SK-N-SH (cell line): Measurements from ENCODE around the gene PRKCA. TPM values are rescaled to one million over a fixed set of nuclear protein-coding genes. Genes with fewer than 3 reads are reported as not detected.

Experiments
- CTCF ChIA-PET: fragments of 300-600, 350-600 bp; formaldehyde crosslinking; extraction: SDS; loops from one replicate; lab custom pipeline; 2021; lab: Yijun Ruan, JAX
- POLR2A ChIA-PET: fragments of 350-600 bp; sonication (Branson Sonifier 250); formaldehyde crosslinking; extraction: SDS; loops from one replicate; lab custom pipeline; 2020; ENCODE audit warnings: antibody characterized with exemption, inconsistent platforms; lab: Yijun Ruan, JAX
- DNase-seq: peaks from one replicate; pipeline ENCODE4 v3.0.0; 2012
- H2AFZ ChIP-seq: fragments of 200-600 bp; sonication (generic); 2 replicates; pipeline ENCODE4 v1.8.1; 2016; ENCODE audit warnings: antibody characterized with exemption, mild to moderate bottlenecking, low read depth
- H3F3A ChIP-seq: fragments of 200-600 bp; sonication (generic); replicated peaks from 2 replicates; pipeline ENCODE3; 2016; ENCODE audit warnings: antibody characterized with exemption, mild to moderate bottlenecking; ENCODE audit not compliant: insufficient read depth
- H3K27ac ChIP-seq, 2 experiments: fragments of 200-500 bp in 1 of 2; fragments of 200-600 bp in 1 of 2; sonication (Bioruptor generic) in 1 of 2; sonication (generic), shearing (Covaris generic) in 1 of 2; 2 replicates each; pipeline versions ENCODE4 v1.5.1 to v1.6.1; 2014 to 2016; ENCODE audit warnings: low read depth in 2 of 2, inconsistent platforms in 1 of 2, low read length in 1 of 2, mild to moderate bottlenecking in 1 of 2, mixed read lengths in 1 of 2
- H3K27me3 ChIP-seq: fragments of 200-600 bp; sonication (generic), shearing (Covaris generic); 2 replicates; pipeline ENCODE4 v1.6.1; 2016; ENCODE audit warnings: mixed run types; ENCODE audit not compliant: insufficient read depth
- H3K36me3 ChIP-seq, 2 experiments: fragments of 200-500 bp in 1 of 2; fragments of 200-600 bp in 1 of 2; sonication (Bioruptor generic) in 1 of 2; sonication (generic) in 1 of 2; replicated peaks in 1 of 2; 2 replicates each; pipeline versions ENCODE3 to v1.5.1; 2014 to 2016; ENCODE audit warnings: low read length in 1 of 2, mild to moderate bottlenecking in 1 of 2; ENCODE audit not compliant: insufficient read depth in 2 of 2, control insufficient read depth in 1 of 2
- H3K4me1 ChIP-seq, 2 experiments: fragments of 200-500 bp in 1 of 2; fragments of 200-600 bp in 1 of 2; sonication (Bioruptor generic) in 1 of 2; sonication (generic), shearing (Covaris generic) in 1 of 2; 2 replicates each; pipeline versions ENCODE4 v1.5.1 to v1.6.1; 2014 to 2016; ENCODE audit warnings: low read depth in 1 of 2, low read length in 1 of 2, mixed run types in 1 of 2; ENCODE audit not compliant: insufficient read depth in 2 of 2, control insufficient read depth in 1 of 2
- H3K4me2 ChIP-seq: fragments of 200-600 bp; sonication (generic), shearing (Covaris generic); 2 replicates; pipeline ENCODE4 v1.6.1; 2017; ENCODE audit warnings: mixed run types
- H3K4me3 ChIP-seq, 2 experiments: fragments of 200-500 bp in 1 of 2; fragments of 200-600 bp in 1 of 2; sonication (Bioruptor generic) in 1 of 2; sonication (generic), shearing (Covaris generic) in 1 of 2; 2 replicates each; pipeline versions ENCODE4 v1.5.1 to v1.8.1; 2014 to 2016; ENCODE audit warnings: low read depth in 2 of 2, inconsistent platforms in 1 of 2, low read length in 1 of 2, mild to moderate bottlenecking in 1 of 2, mixed read lengths in 1 of 2, moderate library complexity in 1 of 2
- H3K79me2 ChIP-seq: fragments of 200-600 bp; sonication (generic); 2 replicates; pipeline ENCODE4 v1.8.1; 2017; ENCODE audit warnings: mild to moderate bottlenecking; ENCODE audit not compliant: insufficient read depth
- H3K9ac ChIP-seq: fragments of 200-600 bp; sonication (generic); 2 replicates; pipeline ENCODE4 v1.6.1; 2017; ENCODE audit warnings: mixed run types
- H3K9me2 ChIP-seq: fragments of 200-600 bp; sonication (generic); 2 replicates; pipeline ENCODE4 v1.6.1; 2017; ENCODE audit warnings: mixed run types
- H3K9me3 ChIP-seq: fragments of 200-600 bp; sonication (generic); 2 replicates; pipeline ENCODE4 v1.6.1; 2017; ENCODE audit warnings: mixed run types, mild to moderate bottlenecking, moderate library complexity
- H4K20me1 ChIP-seq: fragments of 200-600 bp; sonication (generic); 2 replicates; pipeline ENCODE4 v1.6.1; 2017; ENCODE audit warnings: mild to moderate bottlenecking, mixed run types; ENCODE audit not compliant: insufficient read depth
- ELF1 ChIP-seq: IDR thresholded peaks from 2 replicates; pipeline ENCODE4 v1.4.0; 2012
- EP300 ChIP-seq, 2 experiments: IDR thresholded peaks; 2 replicates each; pipeline versions ENCODE4 v1.4.0 to v1.6.1; 2012; ENCODE audit warnings: borderline replicate concordance in 1 of 2, low read depth in 1 of 2, low read length in 1 of 2
- FOXJ3 ChIP-seq: sonication (generic); formaldehyde crosslinking; IDR thresholded peaks from 2 replicates; pipeline ENCODE4 v1.5.1; 2020; ENCODE audit warnings: mild to moderate bottlenecking, missing genetic modification reagents
- FOXM1 ChIP-seq: IDR thresholded peaks from 2 replicates; pipeline ENCODE4 v1.4.0; 2012; ENCODE audit warnings: low read depth, mild to moderate bottlenecking
- JUND ChIP-seq: IDR thresholded peaks from 2 replicates; pipeline ENCODE4 v1.4.0; 2012
- POLR2AphosphoS5 ChIP-seq: IDR thresholded peaks from 2 replicates; pipeline ENCODE4 v1.6.1; 2012; ENCODE audit warnings: low read depth, low read length
- SMC3 ChIP-seq: IDR thresholded peaks from 2 replicates; pipeline ENCODE4 v1.6.1; 2012; ENCODE audit warnings: low read depth, low read length, improper control_type of control experiment
- TCF12 ChIP-seq: IDR thresholded peaks from 2 replicates; pipeline ENCODE4 v1.4.0; 2012
- TEAD4 ChIP-seq: IDR thresholded peaks from 2 replicates; pipeline ENCODE4 v1.4.0; 2012; ENCODE audit warnings: mild to moderate bottlenecking, borderline replicate concordance; ENCODE audit not compliant: insufficient read depth
- YY1 ChIP-seq: IDR thresholded peaks from 2 replicates; pipeline ENCODE4 v1.4.0; 2012; ENCODE audit warnings: low read depth, mild to moderate bottlenecking
- ZBTB33 ChIP-seq: IDR thresholded peaks from 2 replicates; pipeline ENCODE4 v1.4.0; 2012; ENCODE audit warnings: low read depth, borderline replicate concordance
- WGBS: methylation state at CpG from one replicate; pipeline ENCODE4 v1.1.6; 2017; ENCODE audit warnings: low lambda C conversion rate; 5-methylcytosine and 5-hydroxymethylcytosine counted together
- polyA plus RNA-seq, 3 experiments: library from polyadenylated mRNA; depleted of rRNA; stranded (reverse); fragments of >200 nt; gene quantifications; 2 replicates each; pipeline ENCODE4 v1.2.3, GENCODE V29; 2012
- TF ChIP-seq, protein P1 (sequence below): fragments of 200-600 bp; sonication (generic); IDR thresholded peaks from 2 replicates; pipeline ENCODE4 v1.6.1; 2017; ENCODE audit warnings: antibody characterized with exemption, mild to moderate bottlenecking, moderate library complexity

PRKCA gene
- polyA plus RNA-seq, 1 of the 3 experiments (the other 2 are of a cell fraction): 108 TPM

DNA sequence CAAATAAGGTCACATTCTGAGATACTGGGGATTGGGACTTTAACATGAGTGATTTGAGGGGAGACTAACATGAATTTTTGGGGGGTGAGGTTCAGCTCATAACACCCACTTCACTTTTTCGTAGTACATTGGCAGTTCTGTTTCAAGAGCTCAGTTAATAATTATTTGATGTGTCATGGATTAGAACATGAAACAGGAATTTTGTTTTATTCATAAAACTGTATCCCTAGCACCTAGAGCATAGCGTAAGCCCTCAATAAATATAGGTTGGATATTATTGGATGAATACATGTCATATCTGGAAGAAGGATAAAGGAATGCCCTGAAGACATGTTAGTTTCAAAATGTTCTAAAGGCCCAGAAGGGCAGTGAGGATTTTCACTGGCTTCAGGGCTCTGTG, 119.8 kb downstream of the PRKCA start (continued):
- TF ChIP-seq, protein P1, sequence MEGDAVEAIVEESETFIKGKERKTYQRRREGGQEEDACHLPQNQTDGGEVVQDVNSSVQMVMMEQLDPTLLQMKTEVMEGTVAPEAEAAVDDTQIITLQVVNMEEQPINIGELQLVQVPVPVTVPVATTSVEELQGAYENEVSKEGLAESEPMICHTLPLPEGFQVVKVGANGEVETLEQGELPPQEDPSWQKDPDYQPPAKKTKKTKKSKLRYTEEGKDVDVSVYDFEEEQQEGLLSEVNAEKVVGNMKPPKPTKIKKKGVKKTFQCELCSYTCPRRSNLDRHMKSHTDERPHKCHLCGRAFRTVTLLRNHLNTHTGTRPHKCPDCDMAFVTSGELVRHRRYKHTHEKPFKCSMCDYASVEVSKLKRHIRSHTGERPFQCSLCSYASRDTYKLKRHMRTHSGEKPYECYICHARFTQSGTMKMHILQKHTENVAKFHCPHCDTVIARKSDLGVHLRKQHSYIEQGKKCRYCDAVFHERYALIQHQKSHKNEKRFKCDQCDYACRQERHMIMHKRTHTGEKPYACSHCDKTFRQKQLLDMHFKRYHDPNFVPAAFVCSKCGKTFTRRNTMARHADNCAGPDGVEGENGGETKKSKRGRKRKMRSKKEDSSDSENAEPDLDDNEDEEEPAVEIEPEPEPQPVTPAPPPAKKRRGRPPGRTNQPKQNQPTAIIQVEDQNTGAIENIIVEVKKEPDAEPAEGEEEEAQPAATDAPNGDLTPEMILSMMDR: no peak

DNA sequence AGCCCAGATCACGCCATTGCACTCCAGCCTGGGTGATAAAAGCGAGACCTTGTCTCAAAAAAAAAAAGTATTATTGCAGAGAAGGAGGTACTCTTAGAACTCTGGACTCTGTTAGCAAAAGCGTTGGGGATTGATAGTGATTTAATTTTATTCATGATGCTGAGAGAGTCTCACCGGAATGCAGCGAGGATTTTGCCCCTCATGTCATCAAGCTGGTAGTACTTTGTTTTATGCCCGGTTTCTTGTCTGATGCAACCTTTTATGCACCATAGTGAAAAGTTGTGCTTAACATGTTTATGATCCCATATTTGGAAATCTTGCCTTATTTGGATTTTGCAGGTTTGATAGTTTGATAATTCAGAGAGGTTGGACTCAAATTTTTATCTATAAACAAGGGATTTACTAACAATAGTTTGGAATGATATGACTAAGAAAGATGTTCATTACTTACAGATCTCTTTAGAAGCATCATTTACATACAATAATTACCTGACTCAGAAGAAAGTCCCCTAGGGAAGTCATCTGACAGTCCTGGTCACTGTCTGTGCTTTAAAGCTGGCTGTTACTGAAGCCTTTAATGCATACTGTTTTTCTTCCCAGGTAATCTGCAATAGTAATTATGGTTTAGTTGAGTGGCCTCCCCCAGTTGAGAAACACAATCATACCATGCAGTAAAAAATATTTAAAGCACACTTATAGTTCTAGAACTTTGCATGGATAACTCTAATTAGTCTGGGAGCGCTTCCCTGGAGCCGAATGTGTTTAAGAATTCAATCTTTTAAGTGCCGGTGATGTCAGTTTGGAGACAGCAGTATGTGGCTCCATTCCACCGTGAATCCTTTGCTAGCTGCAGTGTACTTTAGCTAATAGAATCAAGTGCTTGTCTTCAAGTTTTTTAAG, 120.9 kb downstream of the PRKCA start:
- ChIA-PET CTCF (interaction anchor here (0.7 to 1.2 kb wide), 5 partner anchors 9 to 293 kb away, joined by 3 to 4 read pairs (median 3); no protein-coding TSS in a partner anchor), POLR2A (interaction anchor here (1.1 kb wide), 1 partner anchor 10 kb away, joined by 3 read pairs; no protein-coding TSS in a partner anchor)
- no peak overlapping the region for H3K4me3 ChIP-seq
- peaks cover 22% of the 10 kb centered on the region; the same call in 1 of the 2 replicates for H4K20me1 ChIP-seq
- peaks cover 0 to 17% of the 10 kb centered on the region in 2 experiments for H3K36me3 ChIP-seq
- peak overlapping the region in 1 of 2 experiments; percentile 81; a peak in 3 of 4 replicates for H3K27ac ChIP-seq
- no peaks in the 10 kb centered on the region for H3K9me3 ChIP-seq
- H3F3A ChIP-seq: peaks cover 56% of the 10 kb centered on the region
- peaks cover 100% of the 10 kb centered on the region for H3K79me2 ChIP-seq
- H3K4me1 ChIP-seq: peaks cover 5 to 25% of the 10 kb centered on the region in 2 experiments
- H3K9me2 ChIP-seq: no peaks in the 10 kb centered on the region
- no peak for DNase-seq
- no peaks in the 10 kb centered on the region for H3K27me3 ChIP-seq
- no peak overlapping the region for H2AFZ ChIP-seq
- H3K4me2 ChIP-seq: peak overlapping the region; percentile 38
- TF ChIP-seq EP300 (IDR thresholded peaks at IDR 0.05; ENCODE audit: borderline replicate concordance in 1 of 2, low read depth in 1 of 2, low read length in 1 of 2) (no peak), ELF1 (no peak), TCF12 (no peak), YY1 (no peak), SMC3 (no peak), POLR2AphosphoS5 (no peak), FOXM1 (no peak), FOXJ3 (no peak), TEAD4 (no peak), ZBTB33 (no peak), JUND (no peak)
- 77% methylated on average over 10 of the region's 10 CpGs for WGBS
- peak overlapping the region; percentile 30; the same call in 1 of the 2 replicates for H3K9ac ChIP-seq
